ENCODE measurements around the gene FBXO4.

Gene FBXO4

DNA sequence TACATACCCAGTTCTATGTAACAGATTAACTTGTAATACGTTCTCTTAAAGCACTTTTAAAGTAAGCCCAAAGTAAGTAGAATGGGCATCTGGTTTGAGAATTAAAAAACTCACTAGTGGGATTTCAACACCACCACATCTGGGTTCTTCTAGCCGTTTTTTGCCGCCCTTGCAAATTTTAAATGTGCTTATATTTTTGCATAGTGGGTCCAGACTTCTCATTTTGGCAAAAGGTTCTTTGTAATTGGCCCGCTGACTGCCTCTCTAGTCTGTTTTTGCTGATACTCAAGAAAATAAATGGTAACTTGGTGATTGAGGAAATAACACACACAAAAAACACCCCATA is 582 bp upstream of the FBXO4 start:
- TF ChIP-seq, protein P1, sequence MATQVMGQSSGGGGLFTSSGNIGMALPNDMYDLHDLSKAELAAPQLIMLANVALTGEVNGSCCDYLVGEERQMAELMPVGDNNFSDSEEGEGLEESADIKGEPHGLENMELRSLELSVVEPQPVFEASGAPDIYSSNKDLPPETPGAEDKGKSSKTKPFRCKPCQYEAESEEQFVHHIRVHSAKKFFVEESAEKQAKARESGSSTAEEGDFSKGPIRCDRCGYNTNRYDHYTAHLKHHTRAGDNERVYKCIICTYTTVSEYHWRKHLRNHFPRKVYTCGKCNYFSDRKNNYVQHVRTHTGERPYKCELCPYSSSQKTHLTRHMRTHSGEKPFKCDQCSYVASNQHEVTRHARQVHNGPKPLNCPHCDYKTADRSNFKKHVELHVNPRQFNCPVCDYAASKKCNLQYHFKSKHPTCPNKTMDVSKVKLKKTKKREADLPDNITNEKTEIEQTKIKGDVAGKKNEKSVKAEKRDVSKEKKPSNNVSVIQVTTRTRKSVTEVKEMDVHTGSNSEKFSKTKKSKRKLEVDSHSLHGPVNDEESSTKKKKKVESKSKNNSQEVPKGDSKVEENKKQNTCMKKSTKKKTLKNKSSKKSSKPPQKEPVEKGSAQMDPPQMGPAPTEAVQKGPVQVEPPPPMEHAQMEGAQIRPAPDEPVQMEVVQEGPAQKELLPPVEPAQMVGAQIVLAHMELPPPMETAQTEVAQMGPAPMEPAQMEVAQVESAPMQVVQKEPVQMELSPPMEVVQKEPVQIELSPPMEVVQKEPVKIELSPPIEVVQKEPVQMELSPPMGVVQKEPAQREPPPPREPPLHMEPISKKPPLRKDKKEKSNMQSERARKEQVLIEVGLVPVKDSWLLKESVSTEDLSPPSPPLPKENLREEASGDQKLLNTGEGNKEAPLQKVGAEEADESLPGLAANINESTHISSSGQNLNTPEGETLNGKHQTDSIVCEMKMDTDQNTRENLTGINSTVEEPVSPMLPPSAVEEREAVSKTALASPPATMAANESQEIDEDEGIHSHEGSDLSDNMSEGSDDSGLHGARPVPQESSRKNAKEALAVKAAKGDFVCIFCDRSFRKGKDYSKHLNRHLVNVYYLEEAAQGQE (IDR thresholded peaks at IDR 0.05; ENCODE audit: insufficient replicate concordance, low read depth) = no peak
- TF ChIP-seq POLR2AphosphoS5 (IDR thresholded peaks at IDR 0.05; ENCODE audit: low read depth) = no peak
- no peak for TF ChIP-seq SPI1 (IDR thresholded peaks at IDR 0.05; ENCODE audit: borderline replicate concordance, low read depth)
- TF ChIP-seq, protein P2, sequence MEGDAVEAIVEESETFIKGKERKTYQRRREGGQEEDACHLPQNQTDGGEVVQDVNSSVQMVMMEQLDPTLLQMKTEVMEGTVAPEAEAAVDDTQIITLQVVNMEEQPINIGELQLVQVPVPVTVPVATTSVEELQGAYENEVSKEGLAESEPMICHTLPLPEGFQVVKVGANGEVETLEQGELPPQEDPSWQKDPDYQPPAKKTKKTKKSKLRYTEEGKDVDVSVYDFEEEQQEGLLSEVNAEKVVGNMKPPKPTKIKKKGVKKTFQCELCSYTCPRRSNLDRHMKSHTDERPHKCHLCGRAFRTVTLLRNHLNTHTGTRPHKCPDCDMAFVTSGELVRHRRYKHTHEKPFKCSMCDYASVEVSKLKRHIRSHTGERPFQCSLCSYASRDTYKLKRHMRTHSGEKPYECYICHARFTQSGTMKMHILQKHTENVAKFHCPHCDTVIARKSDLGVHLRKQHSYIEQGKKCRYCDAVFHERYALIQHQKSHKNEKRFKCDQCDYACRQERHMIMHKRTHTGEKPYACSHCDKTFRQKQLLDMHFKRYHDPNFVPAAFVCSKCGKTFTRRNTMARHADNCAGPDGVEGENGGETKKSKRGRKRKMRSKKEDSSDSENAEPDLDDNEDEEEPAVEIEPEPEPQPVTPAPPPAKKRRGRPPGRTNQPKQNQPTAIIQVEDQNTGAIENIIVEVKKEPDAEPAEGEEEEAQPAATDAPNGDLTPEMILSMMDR (IDR thresholded peaks at IDR 0.05; ENCODE audit: insufficient read depth, low read length) = no peak
- no peak for TF ChIP-seq GABPA (IDR thresholded peaks at IDR 0.05; ENCODE audit: low read depth)
- Histone ChIP-seq H3K27me3 (ENCODE audit: insufficient read depth, poor library complexity, severe bottlenecking) (no peaks in the 10 kb centered on the region), H3K4me3 (replicated peaks; ENCODE audit: insufficient read depth, low read length) (peak overlapping the region; percentile 65), H3K27ac (replicated peaks) (peak overlapping the region; percentile 92)
- no peak for DNase-seq (ENCODE audit: low read depth in 1 of 2, low spot score in 1 of 2)

DNA sequence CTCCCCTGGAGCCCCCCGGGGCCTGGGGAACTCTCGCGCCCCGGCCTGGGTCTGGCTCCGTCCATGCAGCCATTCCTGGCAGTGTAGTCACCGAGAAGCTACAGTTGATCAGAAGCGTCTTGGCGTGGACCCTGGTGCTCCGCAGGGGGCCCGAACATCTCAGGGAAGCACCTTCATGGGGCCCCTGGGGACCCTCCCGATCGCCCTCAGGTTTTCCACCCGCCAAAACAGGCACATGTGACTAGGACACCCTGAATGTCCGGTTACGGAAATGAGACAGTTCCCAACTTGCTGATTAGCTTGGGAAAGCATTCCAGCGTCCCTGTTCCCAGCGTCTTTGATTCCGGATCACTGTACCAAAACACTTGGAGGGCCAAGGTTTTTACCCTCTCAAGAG is 472 bp downstream of the FBXO4 start:
- DNase-seq (ENCODE audit: low read depth in 1 of 2, low spot score in 1 of 2) = peak in 1 of 2 experiments; percentile 30
- peak overlapping the region; percentile 65 for H3K4me3 ChIP-seq (replicated peaks; ENCODE audit: insufficient read depth, low read length)

DNA sequence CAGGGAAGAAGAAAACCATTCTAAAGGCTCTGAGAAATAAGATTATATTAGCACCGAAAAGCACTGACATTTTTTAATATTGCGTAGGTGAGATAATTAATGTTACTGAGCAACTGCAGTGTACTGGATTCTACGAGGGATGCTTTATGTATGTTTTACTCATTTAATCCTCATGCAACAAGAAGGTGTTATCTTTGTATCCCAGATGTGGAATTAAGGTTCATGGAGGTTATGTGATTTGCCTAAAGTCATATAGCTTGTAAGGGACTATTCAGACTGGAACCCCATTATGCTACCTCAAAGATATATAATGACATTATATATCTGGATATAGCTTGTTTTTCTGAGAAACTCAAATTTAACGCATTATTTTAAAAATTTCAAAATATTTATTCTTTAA is 2.5 kb downstream of the FBXO4 start:
- no peak for DNase-seq (ENCODE audit: low read depth in 1 of 2, low spot score in 1 of 2)
- TF ChIP-seq, protein P2 (IDR thresholded peaks at IDR 0.05; ENCODE audit: insufficient read depth, low read length) = no peak
- TF ChIP-seq SPI1 (IDR thresholded peaks at IDR 0.05; ENCODE audit: borderline replicate concordance, low read depth) (no peak), POLR2AphosphoS5 (IDR thresholded peaks at IDR 0.05; ENCODE audit: low read depth) (no peak), GABPA (IDR thresholded peaks at IDR 0.05; ENCODE audit: low read depth) (no peak)
- TF ChIP-seq, protein P1 (IDR thresholded peaks at IDR 0.05; ENCODE audit: insufficient replicate concordance, low read depth) = no peak
- H3K27ac ChIP-seq (replicated peaks) = no peak overlapping the region
- H3K4me3 ChIP-seq (replicated peaks; ENCODE audit: insufficient read depth, low read length) = no peak overlapping the region
- H3K27me3 ChIP-seq (ENCODE audit: insufficient read depth, poor library complexity, severe bottlenecking) = no peaks in the 10 kb centered on the region

More for the DNA sequence above, 472 bp downstream of the FBXO4 start:
- TF ChIP-seq, protein P2 (IDR thresholded peaks at IDR 0.05; ENCODE audit: insufficient read depth, low read length) = no peak
- TF ChIP-seq POLR2AphosphoS5 (IDR thresholded peaks at IDR 0.05; ENCODE audit: low read depth) = no peak
- no peak for TF ChIP-seq GABPA (IDR thresholded peaks at IDR 0.05; ENCODE audit: low read depth)
- TF ChIP-seq SPI1 (IDR thresholded peaks at IDR 0.05; ENCODE audit: borderline replicate concordance, low read depth) = no peak
- TF ChIP-seq, protein P1 (IDR thresholded peaks at IDR 0.05; ENCODE audit: insufficient replicate concordance, low read depth) = peak; percentile 2
- Histone ChIP-seq H3K27me3 (ENCODE audit: insufficient read depth, poor library complexity, severe bottlenecking) (no peaks in the 10 kb centered on the region), H3K27ac (replicated peaks) (peak overlapping the region; percentile 92)
